Measurements from ENCODE around the gene RGS12. TPM values are rescaled to one million over a fixed set of nuclear protein-coding genes. Genes with fewer than 3 reads are reported as not detected.

RGS12 gene
- total RNA-seq, 1 experiment from 2014 or later, result 16.9 TPM

DNA sequence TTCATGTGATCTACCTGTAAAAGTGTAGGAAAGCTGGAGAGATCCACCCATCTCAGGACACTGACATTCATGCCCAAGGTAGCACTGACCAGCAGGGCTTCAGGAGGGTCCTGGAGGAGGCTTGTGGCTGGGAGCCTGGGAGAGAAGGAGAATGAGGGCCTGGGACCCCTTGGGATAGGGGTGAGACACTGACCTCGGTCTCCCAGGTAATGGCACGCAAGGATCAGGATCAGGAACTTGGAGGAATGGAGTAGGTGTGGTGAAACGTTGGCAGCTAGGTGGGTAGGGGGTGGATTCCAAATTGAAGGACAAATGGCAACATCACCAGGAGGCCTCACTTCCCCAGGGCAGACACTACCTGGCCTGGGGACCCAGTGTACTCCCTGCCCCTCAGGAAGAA is 12.4 kb upstream of the RGS12 start:
- TF ChIP-seq, protein P1, sequence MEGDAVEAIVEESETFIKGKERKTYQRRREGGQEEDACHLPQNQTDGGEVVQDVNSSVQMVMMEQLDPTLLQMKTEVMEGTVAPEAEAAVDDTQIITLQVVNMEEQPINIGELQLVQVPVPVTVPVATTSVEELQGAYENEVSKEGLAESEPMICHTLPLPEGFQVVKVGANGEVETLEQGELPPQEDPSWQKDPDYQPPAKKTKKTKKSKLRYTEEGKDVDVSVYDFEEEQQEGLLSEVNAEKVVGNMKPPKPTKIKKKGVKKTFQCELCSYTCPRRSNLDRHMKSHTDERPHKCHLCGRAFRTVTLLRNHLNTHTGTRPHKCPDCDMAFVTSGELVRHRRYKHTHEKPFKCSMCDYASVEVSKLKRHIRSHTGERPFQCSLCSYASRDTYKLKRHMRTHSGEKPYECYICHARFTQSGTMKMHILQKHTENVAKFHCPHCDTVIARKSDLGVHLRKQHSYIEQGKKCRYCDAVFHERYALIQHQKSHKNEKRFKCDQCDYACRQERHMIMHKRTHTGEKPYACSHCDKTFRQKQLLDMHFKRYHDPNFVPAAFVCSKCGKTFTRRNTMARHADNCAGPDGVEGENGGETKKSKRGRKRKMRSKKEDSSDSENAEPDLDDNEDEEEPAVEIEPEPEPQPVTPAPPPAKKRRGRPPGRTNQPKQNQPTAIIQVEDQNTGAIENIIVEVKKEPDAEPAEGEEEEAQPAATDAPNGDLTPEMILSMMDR (conservative IDR thresholded peaks at IDR 0.05), result no peak
- WGBS (ENCODE audit: extremely low coverage, insufficient read length, low lambda C conversion rate), result no CpG with 5 or more reads among the region's 3 CpGs
- peaks cover 45% of the 10 kb centered on the region for H3K27me3 Mint-ChIP-seq (ENCODE audit: low read depth)

More for the DNA sequence above, 12.4 kb upstream of the RGS12 start:
- no peak overlapping the region for H3K4ac ChIP-seq (ENCODE audit: low read depth, low read length)
- H4K5ac ChIP-seq (ENCODE audit: insufficient read length, low read depth, low read length), result no peak overlapping the region
- H2BK20ac ChIP-seq (ENCODE audit: low read depth, low read length, poor library complexity, severe bottlenecking), result no peak overlapping the region
- no peak overlapping the region for H2AK5ac ChIP-seq (ENCODE audit: insufficient read length, low read length)
- H3K79me2 ChIP-seq (ENCODE audit: insufficient read depth, low read length), result no peaks in the 10 kb centered on the region
- no peaks in the 10 kb centered on the region for H3K4me1 ChIP-seq (ENCODE audit: insufficient read depth, low read length)
- peaks cover 2 to 6% (median 3%) of the 10 kb centered on the region in 3 experiments; a peak in 4 of 7 replicates for H3K36me3 Mint-ChIP-seq (ENCODE audit: insufficient read depth in 1 of 3, low read depth in 3 of 3)
- peaks cover 14 to 15% of the 10 kb centered on the region in 2 experiments for H3K9me3 Mint-ChIP-seq
- H3K18ac ChIP-seq (ENCODE audit: insufficient read length, low read depth, low read length), result no peak overlapping the region
- H2AFZ ChIP-seq (ENCODE audit: low read length), result no peak overlapping the region
- H4K20me1 ChIP-seq (ENCODE audit: control insufficient read depth, insufficient read depth, insufficient read length), result no peaks in the 10 kb centered on the region
- no peak for DNase-seq
- no peak overlapping the region for H3T11ph ChIP-seq (ENCODE audit: low read length)
- H3K4me2 ChIP-seq (ENCODE audit: insufficient read depth, insufficient read length, low read length), result no peak overlapping the region
- H3K56ac ChIP-seq (ENCODE audit: insufficient read length, low read depth, low read length), result no peak overlapping the region
- peak overlapping the region in 1 of 3 experiments; percentile 83; a peak in 1 of 7 replicates for H3K27ac Mint-ChIP-seq
- H4K91ac ChIP-seq (ENCODE audit: insufficient read length, low read depth, low read length), result no peak overlapping the region
- H3K27ac ChIP-seq (ENCODE audit: insufficient read length, low read depth, low read length), result no peak overlapping the region
- no peak overlapping the region for H3K23ac ChIP-seq (ENCODE audit: insufficient read length, low read depth, low read length)
- H3K4me1 Mint-ChIP-seq, result 0 out of 4 replicates have a peak, but pooled peaks cover 0 to 3% of the 10 kb centered on the region in 2 experiments
- no peak overlapping the region for H3K4me3 Mint-ChIP-seq
- H3K9ac ChIP-seq (ENCODE audit: extremely low read depth, insufficient read length, low read length), result no peak overlapping the region
- H3K27me3 ChIP-seq (ENCODE audit: insufficient read depth, low read length), result no peaks in the 10 kb centered on the region
- no peaks in the 10 kb centered on the region for H3K79me1 ChIP-seq (ENCODE audit: insufficient read depth, low read depth, low read length, poor library complexity, severe bottlenecking)
- H2BK12ac ChIP-seq (ENCODE audit: insufficient read length, low read depth, low read length), result no peak overlapping the region
- no peak overlapping the region for H2BK120ac ChIP-seq (ENCODE audit: low read depth, low read length, poor library complexity, severe bottlenecking)
- no peak overlapping the region for H3K14ac ChIP-seq (ENCODE audit: insufficient read depth, low read length)
- no peak overlapping the region for H2BK5ac ChIP-seq (ENCODE audit: insufficient read length, low read length)
- H3K23me2 ChIP-seq (ENCODE audit: insufficient read length, low read depth, low read length, poor library complexity, severe bottlenecking), result no peaks in the 10 kb centered on the region
- H4K8ac ChIP-seq (replicated peaks; ENCODE audit: insufficient read length, low read depth, low read length), result no peak overlapping the region
- no peak overlapping the region for H2BK15ac ChIP-seq (ENCODE audit: low read depth, low read length)
- no peaks in the 10 kb centered on the region for H3K9me3 ChIP-seq (ENCODE audit: control insufficient read depth, low read depth, low read length)

Data from H9 (cell line).